Natural killer cell treated with Interleukin-12 subunit alpha and Interleukin-12 subunit beta and Interleukin-15 and Interleukin-18, amount 100 ng/mL, for 72 hours (primary cell): ENCODE measurements around the gene PTCD2. TPM values are rescaled to one million over a fixed set of nuclear protein-coding genes. Genes with fewer than 3 reads are reported as not detected.
"Not testable (repeated sequence)": the region's sequence is repeated elsewhere in the genome, so short reads cannot be mapped to it uniquely, and the experiment has no call there.

Experiments used
- ATAC-seq, 2 donors: fragments of 150-1000 bp; cut with Tn5 transposase in 1 of 2; sonication (Bioruptor Pico), chemical (Tn5 transposase) in 1 of 2; 2 replicates each; pipeline ENCODE4 v1.10.0; 2021
- DNase-seq: peaks from one replicate; pipeline ENCODE4 v3.0.0; 2022; ENCODE audit warnings: low spot score
- H3K27ac Mint-ChIP-seq, 2 donors: 1 replicate in 1 of 2; 2 replicates in 1 of 2; pipeline ENCODE4 v1.8.0; 2022; ENCODE audit warnings: mixed read lengths in 2 of 2, mild to moderate bottlenecking in 1 of 2, moderate library complexity in 1 of 2
- H3K27me3 Mint-ChIP-seq, 2 donors: 1 replicate in 1 of 2; 2 replicates in 1 of 2; pipeline ENCODE4 v1.8.0; 2022; ENCODE audit warnings: mixed read lengths in 2 of 2
- H3K36me3 Mint-ChIP-seq: one replicate; pipeline ENCODE4 v1.8.0; 2022; ENCODE audit warnings: mixed read lengths
- H3K4me1 Mint-ChIP-seq, 2 donors: 1 replicate in 1 of 2; 2 replicates in 1 of 2; pipeline ENCODE4 v1.8.0; 2022; ENCODE audit warnings: low read depth in 2 of 2, mixed read lengths in 2 of 2, mild to moderate bottlenecking in 1 of 2
- H3K4me3 Mint-ChIP-seq: one replicate; pipeline ENCODE4 v1.8.0; 2022; ENCODE audit warnings: mixed read lengths
- H3K9me3 Mint-ChIP-seq: 2 replicates; pipeline ENCODE4 v1.8.0; 2022; ENCODE audit warnings: mixed read lengths
- total RNA-seq, 2 donors: library from RNA; stranded (reverse); gene quantifications; one replicate each; pipeline ENCODE4 v1.2.3, GENCODE V29; 2022

Gene PTCD2
- total RNA-seq, 2 donors from 2014 or later, result 8.0 to 11.3 TPM

DNA sequence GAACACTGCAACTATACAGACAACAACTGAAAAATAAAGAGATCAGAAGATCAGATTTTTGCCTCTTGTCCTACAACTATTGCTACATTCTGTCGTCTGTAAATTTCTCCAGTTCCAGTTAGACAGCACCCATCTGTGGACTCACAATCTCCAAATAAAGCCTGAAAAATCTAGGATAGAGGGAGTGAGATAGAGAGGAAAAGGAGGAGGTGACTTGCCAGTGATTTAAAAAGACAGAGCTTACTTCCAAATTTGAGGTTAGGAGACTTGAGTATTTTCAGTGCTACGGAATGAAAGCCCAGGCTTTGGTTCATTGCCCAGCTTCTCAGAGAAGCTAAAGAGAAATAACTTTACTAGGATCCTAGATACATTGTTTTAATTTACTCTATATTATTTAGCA is 63.6 kb downstream of the PTCD2 start:
- H3K4me1 Mint-ChIP-seq, result no peaks in the 10 kb centered on the region
- H3K36me3 Mint-ChIP-seq, result no peaks in the 10 kb centered on the region
- H3K9me3 Mint-ChIP-seq, result no peaks in the 10 kb centered on the region
- H3K27me3 Mint-ChIP-seq, result peaks cover 9 to 28% of the 10 kb centered on the region in 2 donors
- DNase-seq (no peak), ATAC-seq (no peak)
- H3K27ac Mint-ChIP-seq, result no peak overlapping the region
- no peak overlapping the region for H3K4me3 Mint-ChIP-seq

- no peak overlapping the region for H3K27ac Mint-ChIP-seq
- peaks cover 13 to 34% of the 10 kb centered on the region in 2 donors for H3K27me3 Mint-ChIP-seq
- ATAC-seq (no peak), DNase-seq (no peak)
- no peaks in the 10 kb centered on the region for H3K9me3 Mint-ChIP-seq
- no peak overlapping the region for H3K4me3 Mint-ChIP-seq
- H3K36me3 Mint-ChIP-seq, result no peaks in the 10 kb centered on the region
- no peaks in the 10 kb centered on the region for H3K4me1 Mint-ChIP-seq
Measured at GRCh38 chr5:72386639-72387038, 66.5 kb downstream of the PTCD2 start.

- H3K36me3 Mint-ChIP-seq, result no peaks in the 10 kb centered on the region
- H3K9me3 Mint-ChIP-seq, result no peaks in the 10 kb centered on the region
- no peak overlapping the region for H3K4me3 Mint-ChIP-seq
- no peak overlapping the region for H3K27ac Mint-ChIP-seq
- peaks cover 13 to 34% of the 10 kb centered on the region in 2 donors for H3K27me3 Mint-ChIP-seq
- DNase-seq (no peak), ATAC-seq (no peak)
- H3K4me1 Mint-ChIP-seq, result no peaks in the 10 kb centered on the region
Measured at GRCh38 chr5:72387985-72388384, 67.8 kb downstream of the PTCD2 start.

DNA sequence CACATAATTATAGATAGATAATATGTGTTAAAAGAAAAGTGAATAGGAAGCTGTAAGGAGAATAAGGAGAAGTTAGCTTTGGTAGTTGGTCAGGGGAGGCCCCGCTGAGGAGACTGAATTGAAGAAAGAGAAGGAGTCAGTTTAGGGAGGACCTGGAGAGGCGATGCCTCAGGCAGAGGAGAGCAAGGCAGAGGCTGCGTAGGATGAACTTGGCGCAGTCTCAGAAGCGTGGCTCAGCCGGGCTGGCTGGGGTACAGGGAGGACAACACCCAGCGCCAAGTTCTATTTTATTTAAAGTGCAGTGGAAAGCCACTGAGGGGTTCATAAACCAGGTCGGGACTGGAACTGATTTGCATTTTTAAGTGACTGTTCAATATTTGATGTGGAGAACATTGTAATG is 68.5 kb downstream of the PTCD2 start:
- no peak overlapping the region for H3K27ac Mint-ChIP-seq
- no peaks in the 10 kb centered on the region for H3K4me1 Mint-ChIP-seq
- DNase-seq (no peak), ATAC-seq (no peak)
- no peaks in the 10 kb centered on the region for H3K36me3 Mint-ChIP-seq
- H3K9me3 Mint-ChIP-seq, result no peaks in the 10 kb centered on the region
- H3K4me3 Mint-ChIP-seq, result no peak overlapping the region
- H3K27me3 Mint-ChIP-seq, result peaks cover 13 to 34% of the 10 kb centered on the region in 2 donors

- no peaks in the 10 kb centered on the region for H3K9me3 Mint-ChIP-seq
- no peak overlapping the region for H3K4me3 Mint-ChIP-seq
- H3K27ac Mint-ChIP-seq, result no peak overlapping the region
- DNase-seq (no peak), ATAC-seq (no peak)
- peaks cover 18 to 50% of the 10 kb centered on the region in 2 donors for H3K27me3 Mint-ChIP-seq
- H3K36me3 Mint-ChIP-seq, result no peaks in the 10 kb centered on the region
- no peaks in the 10 kb centered on the region for H3K4me1 Mint-ChIP-seq
Measured at GRCh38 chr5:72390836-72391235, 70.7 kb downstream of the PTCD2 start.

- no peak for DNase-seq
Measured at GRCh38 chr5:72392326-72392733, 72.2 kb downstream of the PTCD2 start.

GRCh38 chr5:72393052-72393451 is 72.9 kb downstream of the PTCD2 start:
- no peaks in the 10 kb centered on the region for H3K9me3 Mint-ChIP-seq
- no peaks in the 10 kb centered on the region for H3K36me3 Mint-ChIP-seq
- no peak overlapping the region for H3K27ac Mint-ChIP-seq
- no peaks in the 10 kb centered on the region for H3K4me1 Mint-ChIP-seq
- no peak overlapping the region for H3K4me3 Mint-ChIP-seq
- DNase-seq (no peak), ATAC-seq (no peak)
- H3K27me3 Mint-ChIP-seq, result peaks cover 18 to 54% of the 10 kb centered on the region in 2 donors

More at GRCh38 chr5:72392326-72392733, 72.2 kb downstream of the PTCD2 start:
- Mint-ChIP-seq H3K4me3 (no peak overlapping the region), H3K4me1 (no peaks in the 10 kb centered on the region), H3K36me3 (no peaks in the 10 kb centered on the region), H3K9me3 (no peaks in the 10 kb centered on the region), H3K27ac (no peak overlapping the region), H3K27me3 (peaks cover 18 to 49% of the 10 kb centered on the region in 2 donors)
- ATAC-seq, result no peak

DNA sequence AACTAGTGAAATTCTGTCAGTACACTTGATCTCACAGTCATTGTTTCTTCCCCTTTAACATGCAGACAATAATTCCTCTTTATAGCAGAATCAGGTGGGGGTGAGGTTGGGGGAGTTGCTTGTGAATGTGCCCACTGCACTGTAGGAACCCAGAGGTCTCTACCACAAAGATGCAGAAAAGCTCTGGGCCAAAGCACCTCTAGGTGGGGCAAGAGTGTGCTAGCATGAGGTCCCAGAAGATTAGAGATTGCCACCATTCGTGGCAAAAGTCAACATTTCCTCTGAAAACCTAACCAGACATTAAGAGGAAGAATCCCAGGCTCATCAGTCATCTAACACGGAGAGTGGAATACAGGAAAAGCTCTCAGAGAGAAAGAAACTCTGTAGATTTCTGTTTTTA is 74.5 kb downstream of the PTCD2 start:
- H3K4me3 Mint-ChIP-seq, result no peak overlapping the region
- H3K27ac Mint-ChIP-seq, result no peak overlapping the region
- H3K4me1 Mint-ChIP-seq, result no peaks in the 10 kb centered on the region
- ATAC-seq (no peak), DNase-seq (no peak)
- H3K36me3 Mint-ChIP-seq, result peaks cover 6% of the 10 kb centered on the region
- no peaks in the 10 kb centered on the region for H3K9me3 Mint-ChIP-seq
- peaks cover 16 to 53% of the 10 kb centered on the region in 2 donors for H3K27me3 Mint-ChIP-seq

GRCh38 chr5:72397836-72398235 is 77.7 kb downstream of the PTCD2 start:
- no peak for ATAC-seq

DNA sequence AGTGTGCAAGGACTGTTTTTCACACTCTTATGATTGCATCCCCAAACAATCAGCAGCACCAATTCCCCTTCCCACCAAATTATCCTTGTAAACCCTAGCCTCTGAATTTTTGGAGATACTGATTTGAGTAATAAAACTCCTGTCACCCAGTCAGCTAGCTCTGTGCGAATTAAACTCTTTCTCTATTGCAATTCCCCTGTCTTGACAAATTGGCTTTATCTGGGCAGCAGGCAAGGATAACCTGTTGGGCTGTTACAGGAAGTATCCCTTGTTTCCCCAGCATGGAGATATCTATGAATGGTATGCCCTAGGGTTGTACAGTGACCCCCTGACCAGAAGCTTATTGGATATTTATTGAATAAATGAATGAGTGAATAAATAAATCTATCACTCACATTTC is 80.8 kb downstream of the PTCD2 start:
- Mint-ChIP-seq H3K27me3 (peaks cover 7 to 40% of the 10 kb centered on the region in 2 donors), H3K4me1 (no peaks in the 10 kb centered on the region), H3K36me3 (peaks cover 11% of the 10 kb centered on the region), H3K27ac (no peak overlapping the region), H3K9me3 (peaks cover 4% of the 10 kb centered on the region), H3K4me3 (no peak overlapping the region)
- ATAC-seq (no peak), DNase-seq (no peak)

More at GRCh38 chr5:72397836-72398235, 77.7 kb downstream of the PTCD2 start:
- H3K27me3 Mint-ChIP-seq, result peaks cover 15 to 44% of the 10 kb centered on the region in 2 donors
- peaks cover 11% of the 10 kb centered on the region for H3K36me3 Mint-ChIP-seq
- H3K4me3 Mint-ChIP-seq, result no peak overlapping the region
- no peaks in the 10 kb centered on the region for H3K4me1 Mint-ChIP-seq
- no peak overlapping the region for H3K27ac Mint-ChIP-seq
- no peak for DNase-seq
- peaks cover 4% of the 10 kb centered on the region for H3K9me3 Mint-ChIP-seq

DNA sequence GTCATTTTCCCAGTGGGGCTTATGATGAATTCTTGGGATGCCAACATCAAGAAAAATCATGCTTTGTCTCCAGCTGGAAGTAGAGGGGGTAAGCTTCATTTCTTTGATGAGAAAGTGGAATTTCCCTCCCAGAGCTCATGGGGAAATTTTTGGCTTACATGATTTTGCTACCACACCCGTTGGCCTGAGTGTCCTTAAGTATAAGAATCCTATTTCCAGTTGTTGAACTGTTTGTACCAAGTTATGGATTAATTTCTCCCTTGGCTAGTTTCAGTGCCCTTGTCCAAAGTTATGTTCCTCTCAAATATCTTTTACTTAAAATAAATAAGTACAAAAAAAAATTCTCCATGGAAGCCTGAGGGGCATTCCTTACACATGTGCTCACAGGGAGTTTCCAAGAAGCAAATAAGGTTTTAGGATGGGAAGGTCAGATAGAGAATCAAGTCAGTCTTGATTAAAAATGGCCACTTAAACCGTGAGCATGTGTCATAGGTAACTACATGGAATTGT is 82.3 kb downstream of the PTCD2 start:
- Mint-ChIP-seq H3K4me1 (no peaks in the 10 kb centered on the region), H3K36me3 (peaks cover 11% of the 10 kb centered on the region), H3K9me3 (peaks cover 4% of the 10 kb centered on the region), H3K4me3 (no peak overlapping the region), H3K27ac (no peak overlapping the region), H3K27me3 (peaks cover 7 to 38% of the 10 kb centered on the region in 2 donors)
- no peak for ATAC-seq
- DNase-seq, result no peak

DNA sequence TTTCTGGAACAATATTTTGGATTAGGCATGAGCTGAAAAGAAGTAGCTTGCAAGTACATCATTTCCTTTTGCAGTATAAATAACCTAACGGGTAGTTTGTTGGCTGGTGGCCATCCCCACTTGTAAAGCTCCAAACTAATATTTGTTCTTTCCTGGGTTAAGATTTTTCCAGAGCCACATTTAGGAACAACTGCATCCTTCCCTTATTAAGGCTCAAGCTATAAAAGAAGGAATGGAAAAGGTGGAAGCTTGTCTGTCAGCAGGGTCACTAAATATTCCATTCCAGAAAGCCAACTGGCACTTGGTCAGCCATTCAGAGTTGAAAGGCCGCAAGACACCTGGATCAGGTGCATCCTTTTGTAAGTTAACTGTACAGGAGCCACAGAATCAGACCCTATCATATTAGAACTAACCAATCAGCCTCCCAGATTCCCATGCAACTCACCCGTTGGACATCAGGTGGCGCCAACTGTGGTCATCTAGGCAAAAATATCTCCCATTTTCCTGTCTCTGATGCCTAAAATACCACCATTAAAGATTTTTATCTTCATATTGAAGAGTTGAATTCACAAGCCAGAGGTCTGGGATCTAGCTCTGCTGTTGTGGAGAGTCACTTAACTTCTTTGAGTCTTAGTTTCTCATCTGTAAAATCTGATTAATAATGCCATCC is 82.9 kb downstream of the PTCD2 start:
- Mint-ChIP-seq H3K4me1 (no peaks in the 10 kb centered on the region), H3K27ac (no peak overlapping the region), H3K4me3 (no peak overlapping the region), H3K9me3 (peaks cover 4% of the 10 kb centered on the region), H3K27me3 (peaks cover 7 to 37% of the 10 kb centered on the region in 2 donors), H3K36me3 (peaks cover 11% of the 10 kb centered on the region)
- no peak for DNase-seq
- ATAC-seq, result no peak

- not testable (repeated sequence) for DNase-seq, H3K9me3 Mint-ChIP-seq, H3K4me3 Mint-ChIP-seq, H3K27ac Mint-ChIP-seq, H3K4me1 Mint-ChIP-seq, H3K36me3 Mint-ChIP-seq, ATAC-seq
- peaks cover 7 to 23% of the 10 kb centered on the region in 2 donors for H3K27me3 Mint-ChIP-seq
Measured at GRCh38 chr5:72404771-72405170, 84.6 kb downstream of the PTCD2 start.

GRCh38 chr5:72407078-72407477 is 86.9 kb downstream of the PTCD2 start:
- Mint-ChIP-seq H3K27ac (no peak overlapping the region), H3K9me3 (no peaks in the 10 kb centered on the region), H3K4me1 (no peaks in the 10 kb centered on the region), H3K27me3 (peaks cover 5 to 23% of the 10 kb centered on the region in 2 donors), H3K36me3 (no peaks in the 10 kb centered on the region), H3K4me3 (no peak overlapping the region)
- DNase-seq (no peak), ATAC-seq (no peak)
